Glomerular visceral epithelial cell (primary cell): Measurements from ENCODE around the gene NSMCE3.
"Not testable (repeated sequence)": the region's sequence is repeated elsewhere in the genome, so short reads cannot be mapped to it uniquely, and the experiment has no call there.

Source experiments
- DNase-seq: peaks from one replicate; pipeline ENCODE4 v3.0.0-alpha.2; 2016; ENCODE audit errors: extremely low spot score

NSMCE3 gene

GRCh38 chr15:29270169-29270955 lies 740 bp upstream of the NSMCE3 start:
- no peak for DNase-seq

- peak; percentile 26 for DNase-seq
Observed at GRCh38 chr15:29268706-29269484, 727 bp downstream of the NSMCE3 start.

- DNase-seq = no peak
Observed at GRCh38 chr15:29266052-29266582, 3.5 kb downstream of the NSMCE3 start.

GRCh38 chr15:29263289-29263688 lies 6.3 kb downstream of the NSMCE3 start:
- no peak for DNase-seq

GRCh38 chr15:29262738-29263137 lies 6.9 kb downstream of the NSMCE3 start:
- no peak for DNase-seq

- no peak for DNase-seq
Observed at GRCh38 chr15:29260896-29261295, 8.7 kb downstream of the NSMCE3 start.

GRCh38 chr15:29259233-29259632 lies 10.4 kb downstream of the NSMCE3 start:
- no peak for DNase-seq

GRCh38 chr15:29252234-29252633 lies 17.4 kb downstream of the NSMCE3 start:
- no peak for DNase-seq

GRCh38 chr15:29244544-29244943 lies 25.1 kb downstream of the NSMCE3 start:
- no peak for DNase-seq

- DNase-seq = no peak
Observed at GRCh38 chr15:29244123-29244522, 25.5 kb downstream of the NSMCE3 start.

- no peak for DNase-seq
Observed at GRCh38 chr15:29242456-29243242, 27.0 kb downstream of the NSMCE3 start.

- DNase-seq = no peak
Observed at GRCh38 chr15:29241207-29241606, 28.4 kb downstream of the NSMCE3 start.

- DNase-seq = no peak
Observed at GRCh38 chr15:29239395-29239794, 30.2 kb downstream of the NSMCE3 start.

GRCh38 chr15:29233566-29233965 lies 36.1 kb downstream of the NSMCE3 start:
- peak; percentile 74 for DNase-seq

- DNase-seq = no peak
Observed at GRCh38 chr15:29226436-29227208, 43.0 kb downstream of the NSMCE3 start.

GRCh38 chr15:29225534-29226234 lies 43.9 kb downstream of the NSMCE3 start:
- DNase-seq = no peak

GRCh38 chr15:29224987-29225363 lies 44.6 kb downstream of the NSMCE3 start:
- not testable (repeated sequence) for DNase-seq

- not testable (repeated sequence) for DNase-seq
Observed at GRCh38 chr15:29224235-29224986, 45.2 kb downstream of the NSMCE3 start.

GRCh38 chr15:29223640-29224039 lies 46.0 kb downstream of the NSMCE3 start:
- no peak for DNase-seq
